Mononuclear cell (primary cell): ENCODE measurements around the gene RNF212. TPM values are rescaled to one million over a fixed set of nuclear protein-coding genes. Genes with fewer than 3 reads are reported as not detected.

Source experiments
- H3K27me3 ChIP-seq: 2 replicates; pipeline ENCODE4 v1.6.0; 2011; ENCODE audit warnings: low read length, control low read depth; ENCODE audit not compliant: insufficient read depth
- H3K4me1 ChIP-seq: 2 replicates; pipeline ENCODE4 v1.5.1; 2011; ENCODE audit warnings: mild to moderate bottlenecking, low read length, control low read depth; ENCODE audit not compliant: insufficient read depth
- H3K4me3 ChIP-seq: 2 replicates; pipeline ENCODE4 v1.5.1; 2011; ENCODE audit warnings: mild to moderate bottlenecking, low read length, moderate library complexity
- H3K9me3 ChIP-seq: 2 replicates; pipeline ENCODE4 v1.5.1; 2011; ENCODE audit warnings: low read depth, mild to moderate bottlenecking, control low read depth, low read length
- total RNA-seq: library from RNA; depleted of rRNA; stranded (reverse); fragments of >200 nt; gene quantifications from one replicate; pipeline ENCODE4 v1.2.3, GENCODE V29; 2012

Gene RNF212
- total RNA-seq = 3.1 TPM

- no peak within 1 kb of the TSS for H3K4me3 ChIP-seq
These were observed at the start of gene RNF212 for GRCh38 chr4:1113311-1114009. RNF212 (minus strand) TSS chr4:1113564; CDS start chr4:1113464, 100 bp downstream.

GRCh38 chr4:1160351-1160750 lies 47.0 kb upstream of the RNF212 start:
- Histone ChIP-seq H3K9me3 (peaks cover 8% of the 10 kb centered on the region), H3K27me3 (no peaks in the 10 kb centered on the region)

More at GRCh38 chr4:1113311-1114009, at the start of gene RNF212:
- no peaks in the 10 kb centered on the region for H3K4me1 ChIP-seq
- no peaks in the 10 kb centered on the region for H3K9me3 ChIP-seq
- peaks cover 17% of the 10 kb centered on the region for H3K27me3 ChIP-seq

DNA sequence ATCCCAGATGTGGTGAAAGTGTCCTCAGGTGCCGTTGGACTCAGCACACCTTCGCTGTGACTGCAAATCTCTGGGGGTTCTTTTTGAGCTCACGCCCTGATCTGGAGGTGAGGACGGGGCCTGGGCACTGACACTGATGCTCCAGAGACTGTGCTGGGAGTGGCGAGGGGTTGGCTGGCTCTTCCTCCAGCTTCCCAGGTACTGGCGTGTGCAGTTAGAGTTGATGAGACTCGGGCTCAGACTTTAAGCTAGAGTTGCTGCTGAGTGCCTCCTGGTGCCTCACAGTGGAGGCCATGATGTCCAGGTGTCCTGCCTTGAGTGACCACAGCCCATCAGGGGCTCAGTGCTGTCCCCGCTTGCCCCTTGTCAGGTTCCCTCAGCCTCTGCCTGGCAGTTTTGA lies 42.7 kb upstream of the RNF212 start:
- Histone ChIP-seq H3K4me3 (no peak overlapping the region), H3K4me1 (no peaks in the 10 kb centered on the region), H3K27me3 (no peaks in the 10 kb centered on the region), H3K9me3 (peaks cover 8% of the 10 kb centered on the region)

More at GRCh38 chr4:1160351-1160750, 47.0 kb upstream of the RNF212 start:
- H3K4me3 ChIP-seq = no peak overlapping the region
- H3K4me1 ChIP-seq = peaks cover 17% of the 10 kb centered on the region

DNA sequence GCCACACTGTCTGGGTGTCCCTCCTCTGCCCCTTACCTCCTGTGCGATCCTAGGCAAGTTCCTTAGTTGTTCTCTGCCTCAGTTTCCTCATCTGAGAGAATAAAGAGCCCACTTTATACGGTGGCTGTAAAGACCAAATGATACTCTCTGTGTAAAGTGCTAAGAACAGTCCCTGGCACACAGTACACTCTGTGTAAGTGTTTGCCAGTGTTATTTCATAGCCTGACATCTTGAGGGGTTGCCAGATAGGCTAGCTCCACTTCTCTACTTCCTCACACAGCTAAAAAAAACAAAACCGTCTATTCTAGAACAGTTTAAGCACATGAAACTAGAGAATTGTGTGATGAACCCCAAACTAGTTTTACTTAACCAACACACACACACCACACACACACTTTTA lies 42.0 kb upstream of the RNF212 start:
- Histone ChIP-seq H3K27me3 (no peaks in the 10 kb centered on the region), H3K4me1 (no peaks in the 10 kb centered on the region), H3K4me3 (no peak overlapping the region), H3K9me3 (peaks cover 8% of the 10 kb centered on the region)

GRCh38 chr4:1154523-1155182 lies 41.3 kb upstream of the RNF212 start:
- Histone ChIP-seq H3K4me3 (no peak overlapping the region), H3K9me3 (peaks cover 8% of the 10 kb centered on the region), H3K4me1 (no peaks in the 10 kb centered on the region), H3K27me3 (no peaks in the 10 kb centered on the region)

- no peaks in the 10 kb centered on the region for H3K4me1 ChIP-seq
- H3K9me3 ChIP-seq = peaks cover 8% of the 10 kb centered on the region
- H3K4me3 ChIP-seq = no peak overlapping the region
- no peaks in the 10 kb centered on the region for H3K27me3 ChIP-seq
These were observed 40.8 kb upstream of the RNF212 start for GRCh38 chr4:1154126-1154522.

DNA sequence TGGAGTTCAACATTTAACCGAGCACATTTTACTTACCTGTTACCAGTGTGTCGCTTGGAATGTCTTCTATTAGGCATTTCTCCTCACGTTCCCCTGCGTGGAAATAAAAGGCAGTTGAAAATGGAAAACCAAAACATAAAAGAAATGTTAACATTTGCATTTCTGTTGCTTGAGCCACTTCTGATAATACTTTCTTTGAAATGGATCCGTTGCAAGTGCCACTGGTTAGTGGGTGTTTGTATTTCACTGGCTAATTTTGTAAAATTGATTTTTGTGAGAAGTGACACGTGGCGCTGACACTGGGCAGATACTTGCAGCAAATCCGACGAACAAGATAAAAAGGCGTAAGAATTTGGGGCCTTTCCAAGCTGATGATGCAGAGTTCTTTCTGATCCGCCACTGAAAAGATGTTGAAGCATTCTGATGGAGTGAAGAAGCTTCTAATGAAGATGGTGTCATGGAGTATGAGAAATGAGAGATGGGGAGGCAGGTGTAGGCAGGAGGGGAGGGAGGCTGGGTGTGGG lies 40.3 kb upstream of the RNF212 start:
- Histone ChIP-seq H3K4me1 (no peaks in the 10 kb centered on the region), H3K9me3 (peaks cover 8% of the 10 kb centered on the region), H3K4me3 (no peak overlapping the region), H3K27me3 (no peaks in the 10 kb centered on the region)

DNA sequence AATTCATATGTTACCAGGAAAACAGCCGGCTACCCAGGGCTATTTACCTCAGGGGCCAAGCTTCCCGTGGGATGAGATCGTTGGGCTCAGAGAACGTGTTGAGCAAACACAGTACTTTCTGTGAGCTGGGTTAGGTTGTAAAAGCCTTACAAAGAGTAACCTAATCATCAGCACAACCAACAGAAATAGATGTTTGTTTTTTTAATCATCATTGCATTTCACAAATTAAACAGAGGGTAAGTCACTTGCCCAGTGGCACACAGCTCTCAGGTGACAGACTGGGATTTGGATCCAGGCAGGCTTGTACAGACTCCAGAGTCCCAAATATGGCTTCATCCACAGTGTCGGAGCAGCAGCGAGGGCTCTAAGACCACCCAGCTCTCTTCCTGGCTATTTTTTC lies 38.9 kb upstream of the RNF212 start:
- H3K4me1 ChIP-seq = no peaks in the 10 kb centered on the region
- no peaks in the 10 kb centered on the region for H3K27me3 ChIP-seq
- H3K4me3 ChIP-seq = no peak overlapping the region
- H3K9me3 ChIP-seq = no peaks in the 10 kb centered on the region

- Histone ChIP-seq H3K4me3 (no peak overlapping the region), H3K27me3 (no peaks in the 10 kb centered on the region), H3K4me1 (no peaks in the 10 kb centered on the region), H3K9me3 (no peaks in the 10 kb centered on the region)
These were observed 38.2 kb upstream of the RNF212 start for GRCh38 chr4:1151541-1151940.

DNA sequence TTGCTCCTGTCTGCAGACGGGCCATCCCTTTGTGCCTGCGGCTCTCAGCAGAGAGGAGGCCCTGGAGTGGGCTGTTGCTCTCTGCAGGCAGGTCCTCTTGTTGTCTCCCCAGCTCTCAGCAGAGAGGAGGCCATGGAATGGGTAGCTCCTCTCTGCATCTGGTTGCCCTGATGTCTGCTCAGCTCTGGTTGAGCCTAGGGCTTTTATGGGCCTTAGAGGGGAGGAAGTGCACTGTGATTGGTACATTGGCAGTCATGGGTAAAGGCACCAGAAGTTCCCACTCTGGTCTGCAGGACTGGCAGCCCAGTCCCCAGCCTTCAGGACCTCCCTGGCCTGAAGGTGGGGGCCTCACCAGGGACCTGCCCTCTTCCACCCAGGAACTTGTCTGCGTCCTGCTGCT lies 37.5 kb upstream of the RNF212 start:
- Histone ChIP-seq H3K27me3 (no peaks in the 10 kb centered on the region), H3K9me3 (no peaks in the 10 kb centered on the region), H3K4me1 (no peaks in the 10 kb centered on the region), H3K4me3 (no peak overlapping the region)

DNA sequence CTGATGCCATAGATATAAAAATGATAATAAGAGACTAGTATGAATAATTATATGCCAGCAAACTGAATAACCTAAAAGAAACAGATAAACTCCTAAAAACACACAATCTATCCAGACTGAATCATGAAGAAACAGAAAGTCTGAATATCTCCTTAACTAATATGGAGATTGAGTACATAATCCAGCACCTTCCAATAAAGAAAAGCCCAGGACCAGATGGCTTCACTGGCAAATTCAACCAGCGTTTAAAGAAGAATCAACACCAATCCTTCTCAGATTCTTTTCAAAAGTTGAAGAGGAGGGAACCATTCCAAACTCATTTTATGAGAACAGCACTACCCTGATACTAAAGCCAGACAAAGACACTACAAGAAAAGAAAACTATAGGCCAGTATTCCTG lies 26.5 kb upstream of the RNF212 start:
- Histone ChIP-seq H3K4me3 (no peak overlapping the region), H3K4me1 (peaks cover 24% of the 10 kb centered on the region), H3K9me3 (no peaks in the 10 kb centered on the region), H3K27me3 (no peaks in the 10 kb centered on the region)

DNA sequence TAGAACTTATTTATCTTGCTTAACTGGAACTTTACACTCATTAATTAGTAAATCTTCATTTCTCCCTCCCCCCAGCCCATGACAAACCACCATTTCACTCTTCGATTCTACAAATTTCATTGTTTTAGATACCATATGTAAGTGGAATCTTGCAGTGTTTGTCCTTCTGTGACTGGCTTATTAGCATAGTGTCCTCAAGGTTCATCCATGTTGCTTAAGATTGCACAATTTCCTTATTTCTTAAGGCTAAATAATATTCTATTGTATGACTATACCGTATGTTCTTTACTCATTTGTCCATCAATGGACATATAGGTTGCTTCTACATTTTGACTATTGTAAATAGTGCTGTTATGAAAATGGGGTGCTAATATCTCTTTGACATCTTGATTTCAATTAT lies 24.5 kb upstream of the RNF212 start:
- Histone ChIP-seq H3K4me3 (peak overlapping the region; percentile 18), H3K27me3 (no peaks in the 10 kb centered on the region), H3K9me3 (no peaks in the 10 kb centered on the region), H3K4me1 (peaks cover 24% of the 10 kb centered on the region)

DNA sequence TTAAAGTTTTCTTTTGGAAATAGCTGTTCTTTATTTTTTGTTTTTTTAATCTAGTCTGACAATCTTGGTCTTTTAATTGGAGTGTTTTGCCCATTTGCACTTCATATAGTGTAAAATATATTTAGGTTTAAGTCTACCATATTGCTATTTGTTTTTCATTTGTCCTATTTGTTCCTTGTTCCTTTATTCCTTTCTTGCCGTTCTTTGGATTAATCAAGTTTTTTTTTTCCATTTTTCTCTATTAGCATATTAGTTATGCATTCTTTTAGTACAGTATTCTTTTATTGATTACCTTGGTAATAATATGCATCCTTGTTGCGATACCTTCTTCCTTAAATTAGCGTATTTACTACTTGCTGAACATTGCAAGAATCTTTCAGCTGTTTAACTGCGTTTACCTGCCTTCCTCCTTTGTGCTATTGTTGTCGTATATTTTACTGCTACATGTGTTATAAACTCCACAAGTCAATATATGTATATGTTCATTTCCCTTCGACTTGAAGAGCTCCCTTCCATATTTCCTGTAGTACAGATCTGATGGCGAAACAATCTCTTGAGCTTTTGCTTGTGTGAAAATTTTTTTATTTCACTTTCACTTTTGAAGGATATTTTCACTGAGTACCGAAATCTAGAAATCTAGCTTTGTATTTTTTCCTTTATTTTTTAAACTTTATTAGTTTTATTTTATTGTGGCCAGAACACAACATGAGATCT lies 23.9 kb upstream of the RNF212 start:
- H3K4me3 ChIP-seq = peak overlapping the region; percentile 18
- no peaks in the 10 kb centered on the region for H3K9me3 ChIP-seq
- no peaks in the 10 kb centered on the region for H3K27me3 ChIP-seq
- peaks cover 24% of the 10 kb centered on the region for H3K4me1 ChIP-seq

GRCh38 chr4:1136048-1136447 lies 22.7 kb upstream of the RNF212 start:
- Histone ChIP-seq H3K9me3 (no peaks in the 10 kb centered on the region), H3K4me1 (peaks cover 24% of the 10 kb centered on the region), H3K27me3 (no peaks in the 10 kb centered on the region), H3K4me3 (no peak overlapping the region)

DNA sequence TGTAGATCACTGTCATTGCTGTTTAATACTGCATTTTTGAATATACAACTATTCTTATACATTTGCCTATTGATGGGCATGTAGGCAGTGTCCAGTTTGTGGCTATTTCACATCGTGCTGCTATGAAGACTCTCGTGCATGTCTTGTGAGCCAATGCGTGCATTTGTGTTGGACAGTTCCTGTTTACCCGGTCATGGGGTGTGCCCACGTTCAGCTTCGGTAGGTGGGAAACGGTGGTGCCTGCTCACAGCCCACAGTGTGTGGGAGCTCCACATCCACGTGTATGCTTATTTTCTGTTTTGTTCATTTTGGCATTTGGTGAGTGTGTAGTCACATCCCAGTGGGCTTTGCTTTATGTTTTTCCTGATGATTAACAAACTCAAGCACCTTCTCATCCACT lies 19.7 kb upstream of the RNF212 start:
- Histone ChIP-seq H3K9me3 (no peaks in the 10 kb centered on the region), H3K27me3 (no peaks in the 10 kb centered on the region), H3K4me1 (peaks cover 18% of the 10 kb centered on the region), H3K4me3 (no peak overlapping the region)
